GM12878 (cell line): ENCODE data around the gene NMRK2. TPM values are rescaled to one million over a fixed set of nuclear protein-coding genes. Genes with fewer than 3 reads are reported as not detected.
"Not testable (repeated sequence)": the region's sequence is repeated elsewhere in the genome, so short reads cannot be mapped to it uniquely, and the experiment has no call there.

Experiments used
- ATAC-seq: fragments of 200-7000 bp; cut with Tn5 transposase; 3 replicates; pipeline ENCODE4 v1.9.1; 2020; ENCODE audit warnings: mild to moderate bottlenecking, moderate library complexity
- BruUV-seq: library from RNA; stranded (reverse); fragments of 400-500 nt; replicated peaks from 2 replicates; lab custom pipeline; 2021; lab: Mats Ljungman, UMichigan
- CTCF ChIA-PET: fragments of 300-600 bp; sonication (Branson Sonifier 250); formaldehyde crosslinking; extraction: SDS; loops from one replicate; lab custom pipeline; 2021; ENCODE audit warnings: inconsistent platforms; lab: Yijun Ruan, JAX
- POLR2A ChIA-PET: fragments of 350-600 bp; formaldehyde crosslinking; extraction: SDS; loops from one replicate; lab custom pipeline; 2021; ENCODE audit warnings: inconsistent platforms; lab: Charles Lee
- RAD21 ChIA-PET: fragments of 300-600 bp; sonication (Branson Sonifier 250); formaldehyde crosslinking; loops from one replicate; lab custom pipeline; 2023; ENCODE audit warnings: antibody characterized with exemption; ENCODE audit not compliant: unreplicated experiment; lab: Charles Lee
- SMC1A ChIA-PET: fragments of 300-600 bp; sonication (Branson Sonifier 250); formaldehyde crosslinking; loops from one replicate; lab custom pipeline; 2023; ENCODE audit not compliant: unreplicated experiment, uncharacterized antibody; lab: Charles Lee
- DNase-seq: peaks from one replicate; pipeline ENCODE4 v3.0.0-alpha.2; 2011; ENCODE audit warnings: low read depth, low spot score
- FAIRE-seq: peaks from 3 replicates; lab custom pipeline; 2011; peaks lifted over from hg19 to GRCh38; lab: Jason Lieb, UNC
- H2AFZ ChIP-seq: 2 replicates; pipeline ENCODE4 v1.6.0; 2011; ENCODE audit warnings: low read depth, low read length, control low read depth; ENCODE audit not compliant: control insufficient read depth
- H3K27ac ChIP-seq: 2 replicates; pipeline ENCODE4 v1.5.1; 2011; ENCODE audit warnings: control low read depth; ENCODE audit not compliant: control insufficient read depth, insufficient read depth
- H3K27me3 ChIP-seq, 2 experiments: replicated peaks in 1 of 2; 2 replicates each; pipeline versions ENCODE4 v1.6.0 to v1.6.1; 2011; ENCODE audit warnings: low read length in 1 of 2; ENCODE audit not compliant: control insufficient read depth in 2 of 2, insufficient read depth in 2 of 2
- H3K36me3 ChIP-seq, 2 experiments: 2 replicates each; pipeline ENCODE4 v1.5.1; 2011; ENCODE audit warnings: low read length in 1 of 2; ENCODE audit not compliant: control insufficient read depth in 2 of 2, insufficient read depth in 2 of 2
- H3K4me1 ChIP-seq: 2 replicates; pipeline ENCODE4 v1.6.1; 2011; ENCODE audit warnings: mild to moderate bottlenecking, low read length, moderate library complexity, mixed read lengths; ENCODE audit not compliant: control insufficient read depth, insufficient read depth
- H3K4me2 ChIP-seq: 2 replicates; pipeline ENCODE4 v1.6.0; 2011; ENCODE audit warnings: control low read depth; ENCODE audit not compliant: control insufficient read depth, insufficient read depth
- H3K4me3 ChIP-seq: fragments of 200-600 bp; sonication (generic); 2 replicates; pipeline ENCODE4 v1.5.1; 2016
- H3K79me2 ChIP-seq: 2 replicates; pipeline ENCODE4 v1.6.0; 2011; ENCODE audit warnings: low read length; ENCODE audit not compliant: control insufficient read depth, insufficient read depth
- H3K9ac ChIP-seq: 2 replicates; pipeline ENCODE4 v1.8.0; 2011; ENCODE audit warnings: low read length, control low read depth, mixed read lengths; ENCODE audit not compliant: control insufficient read depth, insufficient read depth
- H3K9me3 ChIP-seq: replicated peaks from 3 replicates; pipeline ENCODE4 v1.5.1; 2011; ENCODE audit warnings: mild to moderate bottlenecking, low read length; ENCODE audit not compliant: control insufficient read depth, insufficient read depth
- H4K20me1 ChIP-seq: 2 replicates; pipeline ENCODE4 v1.6.0; 2011; ENCODE audit not compliant: control insufficient read depth, insufficient read depth
- BRCA1 ChIP-seq: IDR thresholded peaks from 2 replicates; pipeline ENCODE4 v1.6.1; 2011; ENCODE audit warnings: low read depth, low read length, improper control_type of control experiment
- TBL1XR1 ChIP-seq: IDR thresholded peaks from 2 replicates; pipeline ENCODE4 v1.6.1; 2012; ENCODE audit warnings: low read depth, low read length, improper control_type of control experiment
- WGBS: methylation state at CpG from one replicate; pipeline ENCODE4 v1.1.6; 2016; ENCODE audit warnings: low lambda C conversion rate; ENCODE audit not compliant: insufficient replicate concordance, insufficient coverage; ENCODE audit errors: missing lambda C conversion rate; 5-methylcytosine and 5-hydroxymethylcytosine counted together
- in situ Hi-C: fragments of 300-500 bp; cut with MboI; formaldehyde crosslinking; loops from 9 replicates; pipeline ENCODE4 v1.14.3; 2018; ENCODE audit warnings: mixed read lengths
- intact Hi-C: fragments of 100-400 bp; cut with micrococcal nuclease; formaldehyde crosslinking; loops from one replicate; pipeline ENCODE4 v1.14.2; 2022; ENCODE audit not compliant: unreplicated experiment
- polyA plus RNA-seq, 11 experiments: library from polyadenylated mRNA; depleted of rRNA in 4 of 11; unstranded in 6 of 11; stranded (reverse) in 5 of 11; fragments of >200 nt; fragmentation: Nextera tagmentation in 4 of 11; fragmentation: Illumina TruSeq in 1 of 11; extraction: Ambion mirVana in 4 of 11; extraction: Trizol in 1 of 11; gene quantifications; 1 replicate in 1 of 11; 2 replicates in 10 of 11; pipeline versions ENCODE4 v1.2.1 to v1.2.3, GENCODE V29; 2011 to 2016; ENCODE audit warnings: inconsistent platforms in 2 of 11, missing spikeins in 2 of 11, low read depth in 1 of 11
- total RNA-seq, 4 experiments: library from RNA; depleted of rRNA in 3 of 4; stranded (reverse); fragments of >200 nt in 3 of 4; fragmentation: Illumina TruSeq in 1 of 4; extraction: Trizol in 1 of 4; gene quantifications; 2 replicates each; pipeline versions ENCODE4 v1.2.1 to v1.2.3, GENCODE V29; 2013 to 2021

Gene NMRK2
- total and polyA plus RNA-seq, 10 of the 15 experiments (the other 5 are each of a cell fraction or from before 2014, with no cell fraction given) = 0.14 to 0.15 TPM; not detected in 8

DNA sequence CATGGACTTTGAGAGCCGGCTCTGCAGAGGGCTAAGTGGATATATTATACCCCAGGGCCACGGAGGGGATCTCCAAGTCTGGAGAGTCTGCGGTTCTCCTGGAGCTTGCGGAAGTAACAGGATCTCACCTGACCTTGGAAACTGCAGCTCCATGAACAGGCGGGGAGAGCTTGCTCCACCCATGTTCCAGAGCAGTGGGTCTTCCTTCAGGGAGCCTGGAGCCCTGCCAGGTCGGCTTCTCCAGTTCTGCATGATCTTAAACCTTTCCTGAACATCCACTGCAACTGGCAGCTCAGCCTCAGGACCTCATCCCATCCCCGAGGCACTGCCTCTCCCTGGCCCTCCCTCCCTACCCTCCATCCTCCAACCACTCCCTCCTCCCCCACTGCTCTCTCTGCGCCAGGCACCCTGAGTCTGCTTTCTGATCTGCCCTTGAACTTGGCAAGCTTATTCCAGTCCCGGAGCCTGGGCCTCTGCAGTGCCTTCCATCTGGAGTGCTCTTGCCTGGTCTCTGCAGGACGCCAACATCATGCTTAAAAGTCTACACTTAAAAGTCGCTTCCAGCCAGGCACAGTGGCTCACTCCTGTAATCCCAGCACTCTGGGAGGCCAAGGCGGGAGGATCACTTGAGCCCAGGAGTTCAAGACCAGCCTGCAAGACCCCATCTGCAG is 39.2 kb upstream of the NMRK2 start:
- no peak overlapping the region for H2AFZ ChIP-seq
- no peak for TF ChIP-seq BRCA1
- no peak for TF ChIP-seq TBL1XR1
- in situ Hi-C loops = no loop called here
- intact Hi-C loops = no loop called here
- no peaks in the 10 kb centered on the region for H3K4me1 ChIP-seq
- DNase-seq (no peak), ATAC-seq (no peak), FAIRE-seq (no peak)
- no peak overlapping the region for H3K27ac ChIP-seq
- CTCF ChIA-PET = interaction anchor here (0.7 kb wide), 1 partner anchor 374 kb away, joined by 3 read pairs; no protein-coding TSS in a partner anchor
- H3K9ac ChIP-seq = no peak overlapping the region
- RAD21 ChIA-PET = interaction anchor here (0.7 kb wide), 1 partner anchor 1744 kb away, joined by 4 read pairs; no protein-coding TSS in a partner anchor
- no peak overlapping the region for H3K4me2 ChIP-seq
- H3K36me3 ChIP-seq = no peaks in the 10 kb centered on the region
- BruUV-seq = no TSS peak
- H4K20me1 ChIP-seq = no peaks in the 10 kb centered on the region
- H3K9me3 ChIP-seq = no peaks in the 10 kb centered on the region; the same call in 2 of the 3 replicates
- 29% methylated on average over 10 of the region's 12 CpGs for WGBS
- POLR2A ChIA-PET = interaction anchor here (0.7 kb wide), 1 partner anchor 1089 kb away, joined by 7 read pairs; no protein-coding TSS in a partner anchor
- no peaks in the 10 kb centered on the region for H3K79me2 ChIP-seq
- SMC1A ChIA-PET = interaction anchor here (0.6 kb wide), 1 partner anchor 56 kb away, joined by 3 read pairs; no protein-coding TSS in a partner anchor
- no peaks in the 10 kb centered on the region; a peak in 1 of 4 replicates for H3K27me3 ChIP-seq
- no peak overlapping the region for H3K4me3 ChIP-seq

DNA sequence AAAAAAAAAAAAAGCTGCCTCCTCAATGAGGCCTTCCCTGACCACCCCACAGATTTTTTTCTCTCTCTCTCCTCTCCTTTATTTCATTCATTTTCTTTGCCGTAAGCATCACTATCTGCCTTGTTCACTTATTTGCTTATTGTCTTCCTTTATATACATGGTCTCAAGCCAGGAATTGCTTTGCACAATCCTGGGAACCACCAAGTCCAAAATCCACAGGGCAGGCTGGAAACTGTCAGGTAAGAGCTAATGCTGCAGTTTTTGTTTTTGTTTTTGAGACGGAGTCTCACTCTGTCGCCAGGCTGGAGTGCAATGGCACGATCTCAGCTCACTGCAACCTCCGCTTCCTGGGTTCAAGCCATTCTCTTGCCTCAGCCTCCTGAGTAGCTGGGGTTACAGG is 37.9 kb upstream of the NMRK2 start:
- intact Hi-C loops, DNase-seq, H3K9me3 ChIP-seq, H2AFZ ChIP-seq, in situ Hi-C loops, H3K4me3 ChIP-seq, BruUV-seq, FAIRE-seq, H3K79me2 ChIP-seq, H4K20me1 ChIP-seq, H3K4me1 ChIP-seq, H3K9ac ChIP-seq, H3K36me3 ChIP-seq, H3K27ac ChIP-seq, SMC1A ChIA-PET, ATAC-seq, H3K4me2 ChIP-seq, H3K27me3 ChIP-seq, CTCF ChIA-PET: not testable (repeated sequence)
- WGBS = 62% methylated on average over 5 of the region's 5 CpGs
- POLR2A ChIA-PET = interaction anchor here (0.6 kb wide), 1 partner anchor 869 kb away, joined by 5 read pairs; no protein-coding TSS in a partner anchor
- RAD21 ChIA-PET = interaction anchor here (0.7 kb wide), 1 partner anchor 1113 kb away, joined by 4 read pairs; no protein-coding TSS in a partner anchor
